ENCODE data around the gene PCID2.

- TF ChIP-seq CTCF (IDR thresholded peaks at IDR 0.05; ENCODE audit: insufficient read depth, low read length, poor library complexity, severe bottlenecking): no peak
- TF ChIP-seq EZH2phosphoT487 (conservative IDR thresholded peaks at IDR 0.05; ENCODE audit: low read length): no peak
These were observed 8.0 kb upstream of the PCID2 start for GRCh38 chr13:113216254-113217048.
